NCI-H774 (cell line): ENCODE data around the gene PHF12.
"Not testable (repeated sequence)": the region's sequence is repeated elsewhere in the genome, so short reads cannot be mapped to it uniquely, and the experiment has no call there.

Experiments
- DNase-seq: peaks from one replicate; lab custom pipeline; 2025; lab: John Stamatoyannopoulos, UW

The PHF12 gene

GRCh38 chr17:28929787-28930186 is 21.5 kb downstream of the PHF12 start:
- DNase-seq: no peak

- no peak for DNase-seq
Observed at GRCh38 chr17:28928061-28928460, 23.3 kb downstream of the PHF12 start.

DNA sequence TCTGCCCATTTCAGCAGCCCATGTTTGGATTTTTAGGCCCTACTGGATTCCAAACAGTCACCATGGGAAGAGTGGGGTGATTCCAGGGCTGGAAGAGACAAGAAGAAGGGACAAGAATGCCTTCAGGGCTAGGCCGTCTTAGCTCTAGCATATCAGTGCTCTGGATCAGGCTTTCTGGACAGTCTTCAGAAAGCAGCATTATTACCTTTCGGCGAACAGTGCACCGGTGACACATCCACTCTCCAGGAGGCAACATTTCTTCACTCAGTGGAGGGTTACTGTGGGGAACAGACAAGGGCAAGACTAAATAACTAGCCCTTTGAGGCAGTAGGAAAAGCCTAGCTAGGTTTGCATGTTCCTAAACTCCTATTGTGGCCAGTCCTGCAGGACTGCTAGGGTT is 24.5 kb downstream of the PHF12 start:
- DNase-seq: no peak

GRCh38 chr17:28926366-28926765 is 25.0 kb downstream of the PHF12 start:
- no peak for DNase-seq

DNA sequence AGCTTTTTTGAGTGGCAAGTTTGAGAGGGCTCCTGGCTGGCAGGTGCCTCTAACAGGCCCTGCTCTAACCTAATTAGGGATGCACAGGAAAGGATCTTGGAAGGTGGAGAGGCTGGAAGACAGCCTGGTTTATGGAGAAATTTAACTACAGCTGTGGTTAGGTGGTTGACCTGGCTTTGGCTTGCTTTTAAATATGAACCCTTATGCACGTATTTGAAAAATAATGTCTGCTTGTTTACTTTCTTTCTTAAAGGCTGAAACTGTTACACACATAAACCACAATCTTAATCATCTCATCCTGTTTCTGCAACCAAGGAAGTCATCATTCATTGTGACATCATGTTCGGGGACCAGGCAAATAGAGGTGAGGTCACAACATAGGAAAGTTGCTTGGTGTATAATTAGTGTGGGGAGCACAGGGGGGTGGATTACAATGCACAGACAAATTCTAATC is 25.4 kb downstream of the PHF12 start:
- peak; percentile 40 for DNase-seq

- no peak for DNase-seq
Observed at GRCh38 chr17:28920201-28920600, 31.1 kb downstream of the PHF12 start.

DNA sequence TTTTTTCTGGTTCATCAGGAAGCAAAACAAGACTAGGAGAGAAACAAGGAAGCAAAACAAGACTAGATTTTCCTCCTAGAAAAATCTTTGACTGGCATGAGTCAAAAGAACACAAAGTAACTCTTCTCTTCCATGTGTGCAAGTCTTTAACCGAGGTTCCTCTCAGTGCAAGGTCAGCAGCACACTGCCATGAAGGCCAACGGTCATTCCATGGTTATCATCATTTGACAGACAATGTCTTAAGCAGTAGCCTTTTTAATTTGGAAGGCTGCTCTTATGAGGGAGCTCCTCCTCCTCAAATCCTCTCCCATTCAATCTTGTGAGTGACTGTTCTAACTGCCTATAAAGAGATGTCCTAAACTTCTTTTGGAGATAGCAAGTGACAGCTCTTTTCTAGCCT is 33.0 kb downstream of the PHF12 start:
- no peak for DNase-seq

DNA sequence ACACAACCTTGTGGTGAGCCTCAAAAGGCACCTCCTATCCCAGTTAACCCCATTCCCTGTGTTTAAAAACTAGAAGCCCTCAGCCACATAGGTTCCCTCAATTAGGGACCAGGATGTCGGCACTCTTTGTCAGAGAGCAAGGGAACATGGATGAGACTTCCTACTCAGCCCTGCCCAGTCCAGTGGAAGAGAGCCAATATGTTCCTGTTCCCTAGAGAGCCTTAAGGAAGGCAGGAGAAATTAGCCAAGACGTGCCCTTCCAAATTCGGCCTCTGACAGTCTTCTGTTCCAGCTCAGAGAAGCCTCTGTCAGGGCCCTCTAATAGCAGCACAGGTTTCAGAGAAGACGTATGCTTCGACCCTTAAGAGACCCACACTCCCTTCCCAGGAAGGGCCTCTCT is 33.9 kb downstream of the PHF12 start:
- no peak for DNase-seq

DNA sequence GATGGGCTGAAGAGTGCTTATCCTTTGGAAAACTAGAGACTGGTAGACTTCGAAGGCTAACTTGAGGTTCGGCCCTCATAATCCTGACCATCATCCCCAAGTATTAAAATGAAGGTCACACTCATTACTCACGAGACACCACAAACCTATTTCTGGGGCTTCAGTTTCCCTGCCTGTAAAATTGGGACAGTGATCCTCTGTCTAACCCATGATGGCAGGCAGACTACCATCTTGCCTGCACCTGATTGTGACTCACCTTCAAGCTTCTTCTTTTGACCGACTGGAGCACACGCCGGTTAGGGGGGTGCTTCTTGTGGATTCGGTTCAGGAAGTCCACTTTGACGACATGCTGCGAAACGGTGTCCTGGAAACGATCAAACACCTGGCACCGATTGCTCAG is 34.3 kb downstream of the PHF12 start:
- DNase-seq: no peak

GRCh38 chr17:28916302-28916934 is 34.9 kb downstream of the PHF12 start:
- peak; percentile 22 for DNase-seq

DNA sequence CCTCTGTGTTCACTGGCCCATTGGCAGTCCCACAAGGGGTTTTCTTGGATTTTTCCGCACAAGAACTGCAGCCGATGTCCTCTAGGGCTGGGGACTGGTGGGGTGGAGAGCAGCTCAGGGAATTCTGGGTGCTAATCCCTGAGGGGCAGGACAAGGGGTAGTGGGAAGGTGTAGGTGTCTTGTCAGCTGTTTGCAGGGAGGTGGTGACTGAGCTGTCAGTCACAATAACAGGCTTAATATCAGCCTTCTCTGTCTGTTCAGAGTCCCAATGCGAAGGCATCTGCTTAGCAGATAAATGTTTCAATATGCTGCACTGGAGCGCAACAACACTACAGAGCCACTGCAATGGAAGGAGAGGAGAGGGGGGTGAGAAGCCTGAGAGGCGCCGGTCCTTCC is 38.4 kb downstream of the PHF12 start:
- DNase-seq: no peak

- no peak for DNase-seq
Observed at GRCh38 chr17:28912281-28912937, 38.9 kb downstream of the PHF12 start.

GRCh38 chr17:28911411-28912045 is 39.8 kb downstream of the PHF12 start:
- no peak for DNase-seq

GRCh38 chr17:28910534-28910933 is 40.8 kb downstream of the PHF12 start:
- no peak for DNase-seq

GRCh38 chr17:28908640-28909167 is 42.6 kb downstream of the PHF12 start:
- DNase-seq: no peak

- DNase-seq: no peak
Observed at GRCh38 chr17:28907709-28908475, 43.4 kb downstream of the PHF12 start.

DNA sequence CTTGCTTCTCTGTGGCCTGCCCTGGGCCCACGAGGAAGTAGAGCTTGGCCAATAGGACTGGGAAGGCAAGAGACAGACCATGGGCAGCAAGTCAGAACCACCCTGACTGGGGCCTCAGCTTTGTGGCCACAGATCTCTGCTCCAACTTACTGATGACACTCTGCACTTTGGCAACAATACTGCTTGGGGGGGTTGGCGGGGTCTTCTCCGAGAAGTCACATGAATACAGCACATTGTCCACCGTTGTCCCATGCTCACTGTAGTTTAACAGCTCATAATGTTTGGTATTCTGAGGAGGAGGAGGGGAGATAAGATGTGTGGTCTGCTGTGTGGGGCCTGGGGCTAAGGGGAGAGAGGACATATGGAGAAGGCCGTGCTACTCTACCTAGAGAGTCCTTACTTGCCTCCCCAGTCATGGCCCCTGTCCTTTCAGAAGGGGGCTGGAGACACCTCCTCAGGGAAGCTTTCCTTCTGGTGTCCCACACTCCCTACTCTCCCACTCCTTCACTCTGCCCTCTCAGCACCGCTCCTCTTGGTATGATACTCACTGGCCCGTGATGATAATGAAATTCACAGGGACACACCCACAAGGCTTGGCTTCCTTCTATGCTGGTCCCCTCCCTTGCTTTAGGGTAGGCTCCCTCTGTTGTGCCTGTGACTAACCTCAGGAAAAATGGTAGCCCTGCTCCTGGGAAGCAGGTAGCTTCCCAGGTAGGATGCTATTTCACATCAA is 44.4 kb downstream of the PHF12 start:
- DNase-seq: no peak

- no peak for DNase-seq
Observed at GRCh38 chr17:28906276-28906675, 45.0 kb downstream of the PHF12 start.

GRCh38 chr17:28904800-28905199 is 46.5 kb downstream of the PHF12 start:
- DNase-seq: no peak

- not testable (repeated sequence) for DNase-seq
Observed at GRCh38 chr17:28903546-28903841, 47.8 kb downstream of the PHF12 start.

GRCh38 chr17:28902819-28903545 is 48.3 kb downstream of the PHF12 start, which contains the start of gene DHRS13:
Gene DHRS13, minus strand, starts transcription at chr17:28903079. Its CDS starts 135 bp downstream, at chr17:28902944.
- peak; percentile 97 for DNase-seq
